SW480 (cell line): ENCODE measurements around the gene RFX1.

Source experiments
- DNase-seq: peaks from one replicate; pipeline ENCODE4 v3.0.0-alpha.2; 2016; ENCODE audit warnings: low spot score

RFX1 gene

DNA sequence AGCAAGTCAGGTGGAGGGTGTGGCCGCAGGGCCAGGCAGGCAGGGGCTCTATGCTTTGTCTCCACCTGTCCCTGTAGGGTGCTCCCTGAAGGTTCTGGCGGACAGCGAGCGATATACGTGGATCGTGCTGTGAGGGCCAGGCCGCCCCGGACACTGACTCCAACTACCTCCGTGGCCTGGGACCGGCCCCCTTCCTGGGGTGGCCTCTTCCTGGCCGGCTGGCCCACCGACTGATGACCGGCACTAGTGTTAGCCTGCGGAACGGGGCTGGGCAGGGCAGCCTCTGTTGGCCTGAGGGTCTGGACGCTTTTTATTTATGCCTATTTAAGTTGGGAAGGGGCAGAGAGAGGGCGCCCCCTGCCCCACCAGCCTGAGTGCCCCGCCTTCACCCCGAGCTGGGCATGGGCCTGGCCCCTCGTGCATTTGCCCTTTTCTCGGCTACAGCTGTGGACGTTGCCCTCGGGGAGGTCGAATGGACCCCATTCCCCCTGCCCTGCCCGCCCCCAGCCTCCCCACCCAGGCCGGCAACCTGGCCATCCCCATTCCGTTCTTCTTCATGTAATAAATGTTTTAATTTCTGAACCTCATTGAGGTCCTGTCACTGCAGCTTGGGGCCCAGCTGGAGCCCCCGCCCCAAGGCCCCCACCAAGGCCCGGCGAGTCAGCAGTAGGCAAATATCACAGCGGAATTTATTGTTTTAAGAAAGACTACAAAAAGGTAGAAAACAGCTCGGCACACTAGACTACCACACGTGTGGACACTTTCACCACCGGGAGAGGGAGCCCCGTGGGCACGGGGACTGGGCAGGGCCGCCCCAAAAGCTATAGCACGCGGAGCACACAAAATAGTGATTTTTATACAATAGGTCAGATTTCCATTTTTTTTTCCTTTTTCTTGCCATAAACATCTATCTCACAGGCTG, 45.0 kb downstream of the RFX1 start:
- no peak for DNase-seq

DNA sequence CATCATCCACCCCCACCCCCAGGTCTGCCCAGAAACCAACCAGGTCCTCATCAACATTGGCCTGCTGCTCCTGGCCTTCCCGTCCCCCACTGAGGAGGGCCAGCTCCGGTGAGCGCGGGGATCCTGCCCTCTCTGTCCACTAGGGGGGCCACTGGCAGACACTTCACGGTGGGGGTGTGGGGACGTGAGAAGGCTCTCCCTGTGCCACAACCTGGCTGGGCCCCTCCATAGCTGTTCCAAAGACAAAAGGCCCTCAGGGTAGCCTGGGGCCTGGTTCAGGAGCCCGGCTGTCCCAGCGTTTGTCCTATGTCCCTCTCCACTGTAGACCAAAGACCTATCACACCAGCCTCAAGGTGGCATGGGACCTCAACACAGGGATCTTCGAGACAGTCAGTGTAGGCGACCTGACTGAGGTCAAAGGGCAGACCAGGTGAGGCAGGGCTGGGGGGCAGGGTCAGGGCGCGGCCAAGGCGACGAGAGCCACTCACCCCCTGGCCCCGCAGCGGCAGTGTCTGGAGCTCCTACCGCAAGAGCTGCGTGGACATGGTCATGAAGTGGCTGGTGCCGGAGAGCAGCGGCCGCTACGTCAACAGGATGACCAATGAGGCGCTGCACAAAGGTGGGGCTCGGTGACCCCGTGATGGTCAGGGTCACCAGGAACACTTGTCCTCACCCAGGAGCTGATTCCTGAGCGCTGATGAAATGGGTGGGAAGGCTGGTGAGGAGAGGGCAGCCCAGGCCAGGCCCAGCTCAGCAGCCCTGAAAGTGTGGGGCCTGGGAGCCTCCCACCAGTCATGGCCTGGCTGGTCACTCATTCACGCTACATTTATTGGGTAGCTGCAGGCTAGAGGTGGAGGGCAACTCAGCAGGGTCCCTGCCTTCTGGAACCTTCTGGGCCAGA, 45.9 kb downstream of the RFX1 start:
- no peak for DNase-seq

DNA sequence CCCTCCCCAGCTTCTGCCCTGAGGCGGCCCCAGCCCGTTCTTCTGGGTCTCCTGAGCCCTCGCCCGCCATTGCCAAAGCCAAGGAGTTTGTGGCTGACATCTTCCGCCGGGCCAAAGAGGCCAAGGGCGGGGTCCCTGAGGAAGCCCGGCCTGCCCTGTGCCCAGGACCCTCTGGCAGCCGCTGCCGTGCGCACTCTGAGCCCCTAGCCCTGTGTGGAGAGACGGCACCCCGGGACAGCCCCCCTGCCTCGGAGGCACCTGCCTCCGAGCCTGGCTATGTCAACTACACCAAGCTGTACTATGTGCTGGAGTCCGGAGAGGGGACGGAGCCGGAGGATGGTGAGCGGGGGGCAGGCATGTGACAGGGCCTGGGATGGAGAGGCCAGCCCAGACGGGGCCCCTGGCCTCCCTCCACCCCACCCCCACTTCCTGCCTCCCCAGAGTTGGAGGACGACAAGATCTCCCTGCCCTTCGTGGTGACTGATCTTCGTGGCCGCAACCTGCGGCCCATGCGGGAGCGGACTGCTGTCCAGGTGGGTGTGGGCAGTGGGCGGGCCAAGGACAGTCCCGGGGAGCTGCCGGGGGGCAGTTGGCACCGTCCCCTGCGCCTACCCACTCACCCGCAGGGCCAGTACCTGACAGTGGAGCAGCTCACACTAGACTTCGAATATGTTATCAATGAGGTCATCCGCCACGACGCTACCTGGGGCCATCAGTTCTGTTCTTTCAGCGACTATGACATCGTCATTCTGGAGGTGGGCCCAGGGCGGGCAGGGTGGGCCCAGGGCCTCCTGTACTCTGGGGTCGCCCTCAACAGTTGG, 46.8 kb downstream of the RFX1 start:
- no peak for DNase-seq

DNA sequence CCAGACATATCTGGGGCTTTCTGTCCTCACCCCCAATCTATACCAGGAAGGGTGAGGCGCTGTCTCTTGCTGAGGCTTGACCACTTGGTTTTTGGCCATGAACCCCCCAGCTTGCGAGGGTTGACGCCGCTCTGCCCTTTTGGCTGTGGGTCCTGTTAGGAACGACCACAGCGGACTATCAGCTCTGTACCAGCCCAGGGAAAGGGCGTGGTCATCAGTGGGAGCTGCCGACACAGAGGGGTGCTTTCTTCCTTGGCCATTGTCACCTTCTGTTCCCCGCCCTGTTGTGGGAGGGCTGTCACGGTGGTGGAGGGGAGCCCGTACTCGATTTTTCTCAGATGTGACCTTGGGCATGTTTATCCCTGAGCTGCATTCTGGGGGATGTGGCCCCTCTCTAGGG, 48.1 kb downstream of the RFX1 start:
- no peak for DNase-seq

DNA sequence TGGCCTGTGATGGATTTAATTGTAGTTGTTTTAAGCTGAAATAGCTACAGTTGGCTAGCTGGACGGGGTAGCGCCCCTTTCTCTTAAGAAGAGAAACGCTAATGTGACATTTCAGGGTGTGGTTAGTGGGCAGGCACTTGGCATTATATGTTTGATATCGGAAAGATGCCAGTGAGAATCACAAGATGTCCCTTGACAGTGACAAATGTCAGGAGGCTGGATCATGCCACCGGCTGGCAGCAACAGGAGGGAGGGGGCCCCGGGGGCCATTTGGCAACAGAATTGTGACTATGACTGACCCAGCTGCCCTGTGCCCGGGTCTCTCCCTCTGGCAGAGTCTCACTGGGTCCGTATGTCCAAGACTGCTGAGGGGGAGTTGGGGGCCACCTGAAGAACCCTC, 49.1 kb downstream of the RFX1 start:
- DNase-seq = no peak

DNA sequence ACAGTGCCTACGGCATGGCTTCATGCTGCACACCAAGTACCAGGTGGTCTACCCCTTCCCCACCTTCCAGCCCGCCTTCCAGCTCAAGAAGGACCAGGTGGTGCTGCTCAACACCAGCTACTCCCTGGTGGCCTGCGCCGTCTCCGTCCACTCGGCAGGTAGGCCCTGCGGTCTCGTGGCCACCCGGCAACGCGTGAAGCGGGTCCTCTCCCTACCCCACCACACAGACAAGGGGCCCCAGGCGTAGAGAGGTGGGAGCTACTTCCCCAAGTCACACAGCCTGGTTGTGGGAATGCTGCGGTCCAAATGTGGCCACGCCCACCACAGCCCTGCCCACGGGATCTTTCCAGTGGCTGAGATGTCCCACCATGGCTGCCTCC, 49.8 kb downstream of the RFX1 start:
- DNase-seq = no peak

DNA sequence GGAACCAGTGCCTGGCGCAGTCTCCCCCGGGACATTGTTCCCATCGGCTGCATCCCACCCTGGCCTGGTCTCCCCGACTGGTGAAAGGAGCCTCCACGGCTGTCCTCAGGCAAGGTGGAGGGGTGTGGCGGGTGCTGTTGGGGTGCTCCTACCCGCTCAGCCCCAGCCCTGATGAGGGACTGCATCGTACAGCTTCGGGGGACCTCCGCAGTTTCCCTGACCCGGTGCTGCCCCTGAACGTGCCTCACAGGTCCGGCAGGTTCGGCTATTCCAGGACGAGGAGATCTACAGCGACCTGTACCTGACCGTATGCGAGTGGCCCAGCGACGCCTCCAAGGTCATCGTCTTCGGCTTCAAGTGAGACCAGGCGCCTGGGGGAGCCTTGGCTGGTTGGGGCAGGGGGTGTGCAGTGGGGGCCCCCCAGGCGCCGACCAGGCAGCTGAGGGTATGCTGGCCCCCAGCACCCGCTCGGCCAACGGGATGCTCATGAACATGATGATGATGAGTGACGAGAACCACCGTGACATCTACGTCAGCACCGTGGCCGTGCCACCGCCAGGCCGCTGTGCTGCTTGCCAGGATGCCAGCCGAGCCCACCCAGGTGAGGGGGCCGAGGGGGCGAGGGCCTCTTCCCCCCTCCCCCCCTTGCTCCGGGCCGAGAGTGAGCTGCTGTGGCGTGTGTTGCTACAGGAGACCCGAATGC, 50.3 kb downstream of the RFX1 start:
- no peak for DNase-seq

DNA sequence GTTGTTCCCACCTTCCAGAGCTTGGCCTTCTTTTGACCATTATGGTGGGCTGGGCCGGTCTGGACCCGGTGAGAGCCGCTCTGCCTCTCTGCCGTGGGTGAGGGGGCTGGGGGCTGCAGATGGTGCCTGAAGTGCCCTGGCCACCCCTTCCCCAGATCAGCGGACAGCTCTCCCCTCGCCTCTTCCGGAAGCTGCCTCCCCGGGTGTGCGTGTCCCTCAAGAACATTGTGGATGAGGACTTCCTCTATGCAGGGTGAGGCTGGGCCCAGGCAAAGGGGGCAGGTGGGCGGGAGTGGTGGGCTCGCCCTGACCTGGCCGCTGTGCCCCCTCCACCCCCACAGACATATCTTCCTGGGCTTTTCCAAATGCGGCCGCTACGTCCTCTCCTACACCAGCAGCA, 51.9 kb downstream of the RFX1 start:
- DNase-seq = no peak

DNA sequence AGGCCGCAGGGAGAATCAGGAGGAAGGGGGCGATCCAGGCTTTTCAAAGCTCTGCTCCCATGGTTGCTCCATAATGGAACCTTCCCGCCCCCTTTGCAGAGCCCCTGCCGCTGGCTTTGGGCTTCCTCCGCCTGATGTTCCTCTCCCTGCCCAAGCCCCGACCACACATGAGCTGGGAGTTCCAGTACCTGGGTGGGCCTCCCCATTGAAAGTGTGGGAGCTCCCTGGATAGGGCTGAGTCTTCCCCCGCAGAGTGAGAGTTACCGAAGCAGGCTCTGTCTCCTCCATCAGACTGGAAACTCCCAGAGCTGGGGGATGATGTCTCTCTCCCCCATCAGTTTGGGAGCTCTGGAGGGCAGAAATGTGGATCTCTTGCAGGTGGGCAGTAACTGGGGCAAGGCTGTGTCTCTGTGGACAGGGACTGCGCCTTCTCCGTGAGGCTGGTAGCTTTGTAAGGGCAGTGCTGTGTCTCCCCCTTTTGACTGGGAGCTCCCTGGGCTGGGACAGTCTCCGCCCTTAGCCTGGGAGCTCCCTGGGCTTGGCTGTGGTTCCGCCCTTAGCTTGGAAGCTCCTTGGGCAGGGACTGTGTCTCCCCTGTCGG, 53.1 kb downstream of the RFX1 start:
- no peak for DNase-seq

DNA sequence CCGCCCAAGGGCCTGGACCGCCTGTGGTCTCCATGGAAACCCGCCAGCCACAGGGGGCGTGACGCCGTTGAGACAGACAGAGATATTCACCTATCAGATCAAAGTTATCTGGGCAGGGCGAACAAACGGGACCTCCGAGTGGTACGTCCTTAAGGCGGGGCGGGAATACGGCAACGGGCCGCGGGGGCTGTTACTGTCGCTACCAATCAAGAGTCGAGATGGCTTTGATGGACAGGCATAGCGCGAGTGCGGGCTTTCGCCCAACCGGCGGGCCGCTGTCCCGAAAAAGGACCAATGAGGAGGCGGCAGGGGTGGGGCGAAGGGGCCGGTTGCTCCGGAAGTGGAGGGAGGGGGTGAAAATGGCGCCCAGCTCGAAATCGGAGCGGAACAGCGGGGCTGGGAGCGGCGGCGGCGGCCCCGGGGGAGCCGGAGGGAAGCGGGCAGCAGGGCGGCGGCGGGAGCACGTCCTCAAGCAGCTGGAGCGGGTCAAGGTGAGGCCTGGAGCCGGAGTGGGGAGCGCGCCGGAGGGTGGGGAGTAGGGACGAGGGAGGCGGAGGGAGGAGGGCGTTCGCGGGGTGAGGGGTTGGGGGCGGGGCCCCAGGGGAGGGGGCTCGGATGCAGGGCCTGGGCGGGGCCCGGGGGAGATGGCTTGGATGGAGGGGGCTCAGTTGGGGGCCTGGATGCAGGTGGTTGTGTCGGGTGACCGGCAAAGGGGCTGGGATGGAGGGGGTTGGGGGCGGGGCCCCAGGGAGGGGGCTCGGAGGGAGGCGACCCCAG, 53.8 kb downstream of the RFX1 start, which contains the start of gene DCAF15:
TSS of gene DCAF15 (plus strand) at position 356 of the 777 bp plus-strand sequence. CDS start at position 360, 4 bp downstream.
- peak; percentile 100 for DNase-seq

DNA sequence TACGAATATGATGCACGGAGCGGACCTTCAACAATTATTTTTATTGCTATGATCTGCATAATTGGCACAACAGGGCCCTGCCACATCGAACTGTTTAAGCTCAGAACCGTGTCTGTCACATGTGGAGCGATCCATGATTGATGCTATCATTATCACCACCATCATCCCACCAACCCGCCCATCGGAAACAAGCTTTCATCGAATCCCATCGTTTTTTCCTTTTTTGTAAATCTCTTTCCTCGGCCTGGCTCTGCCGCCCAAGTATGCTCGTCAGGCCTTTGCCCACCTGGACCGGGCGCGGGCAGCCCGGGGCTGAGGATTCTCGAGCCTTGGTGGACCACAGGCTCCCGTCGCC, 54.3 kb downstream of the RFX1 start:
- DNase-seq = no peak

DNA sequence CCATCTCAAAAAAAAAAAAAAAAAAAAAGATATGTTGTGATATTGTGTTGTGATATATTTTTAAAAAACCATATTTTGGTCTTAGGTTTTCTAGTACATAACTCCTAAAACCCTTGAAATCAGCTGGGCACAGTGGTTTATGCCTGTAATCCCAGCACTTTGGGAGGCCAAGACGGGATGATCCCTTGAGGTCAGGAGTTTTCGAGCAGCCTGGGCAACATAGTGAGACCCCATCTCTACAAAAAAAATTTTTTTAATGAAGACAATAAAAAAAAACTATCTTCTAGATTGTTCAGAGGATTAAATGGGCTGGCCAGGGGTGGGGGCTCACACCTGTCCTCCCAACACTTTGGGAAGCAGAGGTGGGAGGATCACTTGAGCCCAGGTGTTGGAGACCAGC, 55.1 kb downstream of the RFX1 start:
- no peak for DNase-seq

DNA sequence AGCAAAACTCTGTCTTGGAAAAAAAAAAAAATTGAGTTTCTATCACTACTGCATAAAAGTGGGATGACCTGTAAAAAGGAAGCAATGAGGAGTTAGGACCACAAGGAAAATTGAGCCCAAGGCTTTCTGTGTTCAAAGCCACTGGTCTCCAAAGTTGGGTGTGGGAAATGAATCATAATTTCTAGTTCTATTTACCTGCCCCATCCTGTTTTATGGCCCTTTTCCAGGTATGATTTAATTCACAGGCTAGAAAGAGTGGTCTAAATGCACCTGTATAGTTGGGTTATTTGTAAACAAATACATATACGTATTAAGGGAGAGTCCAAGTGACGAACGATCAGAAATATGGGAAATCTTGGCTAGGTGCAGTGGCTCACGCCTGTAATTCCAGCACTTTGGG, 59.7 kb downstream of the RFX1 start:
- no peak for DNase-seq

DNA sequence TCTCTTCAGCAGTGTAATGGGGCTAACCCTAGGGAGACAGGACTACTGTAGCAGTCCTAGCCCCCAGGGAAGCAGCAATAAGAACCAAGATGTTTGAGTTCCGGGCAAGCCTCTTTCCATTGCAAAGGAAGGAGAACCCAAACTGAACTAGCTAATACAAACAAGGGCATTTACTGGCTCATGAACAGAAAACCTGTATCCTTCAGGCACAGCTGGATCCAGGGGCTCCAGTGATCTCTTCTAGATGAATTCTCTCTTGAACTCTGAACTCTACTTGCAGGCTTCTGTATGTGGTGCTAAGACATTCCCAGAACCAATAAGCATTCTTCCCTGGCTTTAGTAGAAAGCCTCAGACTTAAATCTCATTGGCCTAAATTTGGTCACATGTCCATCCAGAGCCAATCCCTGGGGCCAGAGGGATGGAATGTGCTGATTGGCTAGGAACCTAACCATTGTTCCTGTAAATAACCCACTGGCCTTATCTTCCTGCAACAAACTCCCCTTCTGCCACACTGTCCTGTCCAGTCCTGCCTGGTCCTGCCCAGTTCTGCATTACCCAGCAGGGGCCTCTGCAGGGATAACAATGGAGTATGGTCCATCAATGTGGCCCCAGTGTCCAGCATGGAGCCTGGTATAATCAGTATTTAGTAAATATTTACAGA, 64.0 kb downstream of the RFX1 start:
- DNase-seq = no peak

DNA sequence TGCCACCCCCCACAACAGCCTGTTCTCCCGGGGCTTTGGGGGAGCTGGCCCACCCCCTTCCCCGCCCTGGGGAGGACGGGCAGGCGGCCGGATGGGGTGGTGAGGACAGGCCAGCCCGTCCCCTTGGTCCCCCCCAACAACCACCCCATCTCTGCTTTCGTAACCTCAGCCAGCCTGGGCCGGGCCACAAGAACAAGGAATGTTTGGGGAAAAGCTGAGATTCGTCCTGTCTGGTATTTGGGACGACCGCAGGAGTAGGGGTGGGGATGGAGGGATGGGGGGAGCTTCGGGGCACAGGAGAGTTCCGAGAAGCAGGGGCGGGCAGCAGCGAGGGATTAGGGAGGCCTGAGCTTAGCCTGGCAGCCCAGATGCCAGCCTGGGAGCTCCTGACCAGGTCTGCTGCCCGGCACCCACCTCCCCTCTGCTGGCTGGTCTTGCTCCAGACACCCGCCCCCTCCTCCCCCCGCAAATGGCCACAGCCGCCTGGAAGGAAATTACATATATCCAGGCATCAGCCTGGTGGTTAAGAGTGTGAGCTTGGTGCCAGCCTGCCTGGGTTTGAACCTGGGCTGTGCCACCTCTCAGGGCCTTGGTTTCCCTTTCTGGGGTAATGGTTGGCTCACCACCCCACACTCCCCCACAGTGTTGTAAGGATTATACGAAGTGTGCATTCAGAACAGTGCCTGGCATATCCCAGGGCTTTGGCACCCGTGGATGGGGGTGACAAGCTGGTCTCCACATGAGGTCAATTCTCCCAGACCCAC, 67.6 kb downstream of the RFX1 start, which contains the start of gene PODNL1:
TSS of gene PODNL1 (minus strand) at position 117 of the 764 bp plus-strand sequence. CDS start 236 bp downstream, outside the sequence.
- DNase-seq = no peak

DNA sequence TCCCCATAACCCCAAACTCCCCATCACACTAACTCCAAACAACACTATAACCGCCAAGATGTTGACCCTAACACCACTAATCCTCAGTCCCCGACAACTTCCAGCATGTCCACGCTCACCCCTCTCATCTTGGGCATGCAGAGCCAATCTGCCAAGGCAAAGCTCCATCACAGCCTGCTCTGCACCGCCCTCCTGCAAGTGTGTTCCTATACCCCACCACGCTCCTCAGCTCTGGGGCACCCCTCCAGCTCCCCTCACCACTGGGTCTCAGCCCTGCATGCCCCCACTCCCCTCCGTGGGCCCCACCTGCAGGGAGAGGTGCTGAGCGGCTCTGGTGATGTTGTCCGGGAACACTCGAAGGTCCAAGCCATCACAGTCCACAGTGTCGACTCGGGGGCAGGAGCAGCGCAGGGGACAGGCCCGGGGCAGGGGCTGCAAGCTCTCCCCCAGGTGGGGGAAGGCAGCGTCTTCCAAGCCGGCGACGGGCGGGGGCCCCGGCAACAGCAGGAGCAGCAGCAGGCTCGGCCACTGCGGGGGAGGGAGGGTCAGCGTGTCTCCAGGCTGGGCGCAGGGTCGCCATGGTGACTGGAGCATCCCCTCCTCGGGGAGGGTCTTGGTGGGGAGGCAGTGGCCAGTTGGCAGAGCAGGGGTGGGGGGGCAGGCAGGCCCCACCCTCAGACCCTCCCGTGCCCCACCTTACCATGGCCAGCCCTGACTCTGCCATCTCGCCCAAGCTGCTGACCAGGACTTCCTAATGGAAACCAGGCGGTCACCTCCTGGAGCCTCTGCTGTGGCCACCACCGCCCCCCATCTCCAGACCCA, 68.4 kb downstream of the RFX1 start:
- DNase-seq = no peak

DNA sequence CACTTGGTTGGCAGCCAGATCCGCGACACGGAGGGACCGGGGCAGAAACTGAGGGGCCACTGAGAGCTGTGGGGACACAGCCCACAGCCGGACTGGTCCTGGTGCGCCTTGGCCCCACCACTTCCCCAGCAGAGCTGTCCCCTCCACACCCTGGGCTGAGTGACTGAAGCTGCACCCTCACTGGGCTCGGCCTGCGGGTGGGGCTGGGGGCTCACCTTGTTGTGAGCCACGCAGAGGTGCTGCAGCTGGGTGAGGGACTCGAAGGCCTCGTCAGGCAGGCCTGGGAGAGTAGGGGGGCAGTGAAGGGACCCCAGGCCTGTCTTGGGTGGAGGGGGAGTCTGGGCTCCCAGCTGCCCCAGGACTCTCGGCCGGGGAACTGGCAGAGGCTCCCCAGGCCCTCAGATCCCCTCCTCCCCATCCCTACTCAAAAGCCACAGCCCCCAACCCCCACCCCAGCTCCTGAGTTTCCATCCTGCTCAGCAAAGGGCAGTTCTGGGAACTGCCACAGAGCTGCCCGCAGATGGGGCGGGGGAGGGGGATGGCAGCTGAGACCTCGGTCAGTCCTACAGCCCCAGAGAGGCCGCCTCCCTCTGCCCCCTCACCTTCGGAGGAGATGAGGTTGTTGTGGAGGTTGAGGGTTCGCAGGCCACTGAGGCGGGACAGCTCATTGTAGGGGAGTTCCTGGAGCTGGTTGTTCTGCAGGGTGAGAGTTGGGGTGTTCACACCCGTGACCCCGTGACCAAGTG, 70.2 kb downstream of the RFX1 start:
- DNase-seq = no peak
